A549 (cell line): Measurements from ENCODE around the gene CPNE4.

ENCODE experiments used
- CEBPB ChIP-seq, 2 experiments: fragments of >200 bp in 1 of 2; sonication (Bioruptor Twin) in 1 of 2; formaldehyde crosslinking in 1 of 2; IDR thresholded peaks; 2 replicates each; pipeline ENCODE4 v1.6.1; 2012 to 2016
- ESRRA ChIP-seq: fragments of 150-350 bp; IDR thresholded peaks from 2 replicates; pipeline ENCODE4 v1.6.1; 2014; ENCODE audit warnings: mild to moderate bottlenecking, low read length, borderline replicate concordance
- POLR2A ChIP-seq: IDR thresholded peaks from 2 replicates; pipeline ENCODE4 v1.6.1; 2012; ENCODE audit warnings: mild to moderate bottlenecking, low read length

GRCh38 chr3:131922356-131922755, 112.5 kb downstream of the CPNE4 start:
- no peak for TF ChIP-seq POLR2A
- no peak for TF ChIP-seq ESRRA
- no peak for TF ChIP-seq CEBPB (IDR thresholded peaks at IDR 0.05)
